ENCODE data around the gene SEC63. TPM values are rescaled to one million over a fixed set of nuclear protein-coding genes. Genes with fewer than 3 reads are reported as not detected.
A peak's percentile ranks its signal among the peaks of the same experiment; 100 is the strongest.

Gene SEC63
- total RNA-seq, 1 experiment from 2014 or later: 97.6 TPM

DNA sequence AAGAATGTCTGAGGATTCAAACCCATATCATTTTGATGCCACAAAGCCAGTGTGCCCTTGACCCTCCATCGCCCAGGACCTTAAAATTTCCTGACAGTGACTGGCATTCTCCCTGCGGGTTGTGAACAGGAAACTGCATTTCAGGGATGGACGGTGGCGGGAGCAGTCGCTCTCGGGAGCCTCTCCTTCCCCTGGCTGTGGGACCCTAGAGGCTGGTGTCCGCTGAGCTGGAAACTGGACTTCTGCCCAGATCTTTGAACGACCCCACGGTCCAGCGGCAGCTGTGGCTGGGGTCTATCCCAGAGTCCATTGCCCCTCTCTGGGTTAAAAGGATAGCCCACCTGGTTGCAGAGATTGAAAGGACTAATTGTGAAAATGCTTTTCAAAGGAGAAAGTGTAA is 1.4 kb upstream of the SEC63 start:
- Mint-ChIP-seq H3K27me3 (ENCODE audit: low read depth) (no peaks in the 10 kb centered on the region), H3K27ac (no peak overlapping the region), H3K4me3 (peak overlapping the region; percentile 97), H3K36me3 (peaks cover 14% of the 10 kb centered on the region), H3K4me1 (peaks cover 30% of the 10 kb centered on the region), H3K9me3 (peaks cover 7% of the 10 kb centered on the region)
- ChIA-PET CTCF (no interaction called here), POLR2A (no interaction called here)
- no peak for DNase-seq (ENCODE audit: low spot score)
- TF ChIP-seq ZNF423 (CRISPR knock-in tag; IDR thresholded peaks at IDR 0.05) (no peak), TP53 (CRISPR knock-in tag; IDR thresholded peaks at IDR 0.05) (no peak), ZNF396 (CRISPR knock-in tag; IDR thresholded peaks at IDR 0.05; ENCODE audit: borderline replicate concordance) (no peak), MXD4 (CRISPR knock-in tag; IDR thresholded peaks at IDR 0.05; ENCODE audit: borderline replicate concordance) (no peak), ZNF416 (CRISPR knock-in tag; IDR thresholded peaks at IDR 0.05) (no peak), ATF1 (CRISPR knock-in tag; IDR thresholded peaks at IDR 0.05) (no peak), RORB (CRISPR knock-in tag; IDR thresholded peaks at IDR 0.05) (no peak), JAZF1 (CRISPR knock-in tag; IDR thresholded peaks at IDR 0.05) (no peak), ESRRA (CRISPR knock-in tag; IDR thresholded peaks at IDR 0.05; ENCODE audit: borderline replicate concordance) (no peak), NFATC4 (CRISPR knock-in tag; IDR thresholded peaks at IDR 0.05) (no peak), SOX15 (CRISPR knock-in tag; IDR thresholded peaks at IDR 0.05) (no peak), GABPB1 (CRISPR knock-in tag; IDR thresholded peaks at IDR 0.05) (no peak)
- TF ChIP-seq, protein P1, sequence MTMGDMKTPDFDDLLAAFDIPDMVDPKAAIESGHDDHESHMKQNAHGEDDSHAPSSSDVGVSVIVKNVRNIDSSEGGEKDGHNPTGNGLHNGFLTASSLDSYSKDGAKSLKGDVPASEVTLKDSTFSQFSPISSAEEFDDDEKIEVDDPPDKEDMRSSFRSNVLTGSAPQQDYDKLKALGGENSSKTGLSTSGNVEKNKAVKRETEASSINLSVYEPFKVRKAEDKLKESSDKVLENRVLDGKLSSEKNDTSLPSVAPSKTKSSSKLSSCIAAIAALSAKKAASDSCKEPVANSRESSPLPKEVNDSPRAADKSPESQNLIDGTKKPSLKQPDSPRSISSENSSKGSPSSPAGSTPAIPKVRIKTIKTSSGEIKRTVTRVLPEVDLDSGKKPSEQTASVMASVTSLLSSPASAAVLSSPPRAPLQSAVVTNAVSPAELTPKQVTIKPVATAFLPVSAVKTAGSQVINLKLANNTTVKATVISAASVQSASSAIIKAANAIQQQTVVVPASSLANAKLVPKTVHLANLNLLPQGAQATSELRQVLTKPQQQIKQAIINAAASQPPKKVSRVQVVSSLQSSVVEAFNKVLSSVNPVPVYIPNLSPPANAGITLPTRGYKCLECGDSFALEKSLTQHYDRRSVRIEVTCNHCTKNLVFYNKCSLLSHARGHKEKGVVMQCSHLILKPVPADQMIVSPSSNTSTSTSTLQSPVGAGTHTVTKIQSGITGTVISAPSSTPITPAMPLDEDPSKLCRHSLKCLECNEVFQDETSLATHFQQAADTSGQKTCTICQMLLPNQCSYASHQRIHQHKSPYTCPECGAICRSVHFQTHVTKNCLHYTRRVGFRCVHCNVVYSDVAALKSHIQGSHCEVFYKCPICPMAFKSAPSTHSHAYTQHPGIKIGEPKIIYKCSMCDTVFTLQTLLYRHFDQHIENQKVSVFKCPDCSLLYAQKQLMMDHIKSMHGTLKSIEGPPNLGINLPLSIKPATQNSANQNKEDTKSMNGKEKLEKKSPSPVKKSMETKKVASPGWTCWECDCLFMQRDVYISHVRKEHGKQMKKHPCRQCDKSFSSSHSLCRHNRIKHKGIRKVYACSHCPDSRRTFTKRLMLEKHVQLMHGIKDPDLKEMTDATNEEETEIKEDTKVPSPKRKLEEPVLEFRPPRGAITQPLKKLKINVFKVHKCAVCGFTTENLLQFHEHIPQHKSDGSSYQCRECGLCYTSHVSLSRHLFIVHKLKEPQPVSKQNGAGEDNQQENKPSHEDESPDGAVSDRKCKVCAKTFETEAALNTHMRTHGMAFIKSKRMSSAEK (CRISPR knock-in tag; IDR thresholded peaks at IDR 0.05; ENCODE audit: borderline replicate concordance): no peak
- TF ChIP-seq, protein P2, sequence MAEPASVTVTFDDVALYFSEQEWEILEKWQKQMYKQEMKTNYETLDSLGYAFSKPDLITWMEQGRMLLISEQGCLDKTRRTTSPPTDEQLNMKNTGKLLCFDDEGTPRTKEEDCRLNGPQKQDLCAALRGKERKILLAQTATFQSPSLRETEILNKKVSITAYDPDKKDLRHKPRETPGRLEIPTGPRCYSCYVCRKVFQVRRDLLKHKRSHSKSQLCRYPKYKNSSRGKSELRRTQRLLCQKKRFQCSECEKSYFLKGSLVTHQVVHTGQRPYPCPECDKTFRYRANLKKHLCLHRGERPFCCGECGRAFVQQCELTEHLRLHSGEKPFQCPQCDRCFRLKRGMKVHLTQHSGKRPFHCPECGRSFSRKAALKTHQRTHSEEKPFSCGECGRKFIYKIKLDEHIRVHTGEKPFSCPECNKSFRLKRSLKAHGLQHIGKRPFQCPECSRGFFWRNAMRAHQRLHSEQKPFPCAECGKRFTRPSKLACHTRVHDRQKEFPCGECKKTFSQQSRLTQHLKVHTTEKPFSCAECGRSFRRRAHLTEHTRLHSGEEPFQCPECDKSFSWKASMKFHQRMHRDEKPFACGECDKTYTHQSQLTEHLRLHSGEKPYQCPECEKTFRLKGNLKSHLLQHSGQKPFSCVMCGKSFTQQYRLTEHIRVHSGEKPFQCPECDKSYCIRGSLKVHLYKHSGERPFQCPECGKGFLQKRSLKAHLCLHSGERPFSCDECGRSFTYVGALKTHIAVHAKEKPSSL (CRISPR knock-in tag; conservative IDR thresholded peaks at IDR 0.05): no peak
- TF ChIP-seq, protein P3, sequence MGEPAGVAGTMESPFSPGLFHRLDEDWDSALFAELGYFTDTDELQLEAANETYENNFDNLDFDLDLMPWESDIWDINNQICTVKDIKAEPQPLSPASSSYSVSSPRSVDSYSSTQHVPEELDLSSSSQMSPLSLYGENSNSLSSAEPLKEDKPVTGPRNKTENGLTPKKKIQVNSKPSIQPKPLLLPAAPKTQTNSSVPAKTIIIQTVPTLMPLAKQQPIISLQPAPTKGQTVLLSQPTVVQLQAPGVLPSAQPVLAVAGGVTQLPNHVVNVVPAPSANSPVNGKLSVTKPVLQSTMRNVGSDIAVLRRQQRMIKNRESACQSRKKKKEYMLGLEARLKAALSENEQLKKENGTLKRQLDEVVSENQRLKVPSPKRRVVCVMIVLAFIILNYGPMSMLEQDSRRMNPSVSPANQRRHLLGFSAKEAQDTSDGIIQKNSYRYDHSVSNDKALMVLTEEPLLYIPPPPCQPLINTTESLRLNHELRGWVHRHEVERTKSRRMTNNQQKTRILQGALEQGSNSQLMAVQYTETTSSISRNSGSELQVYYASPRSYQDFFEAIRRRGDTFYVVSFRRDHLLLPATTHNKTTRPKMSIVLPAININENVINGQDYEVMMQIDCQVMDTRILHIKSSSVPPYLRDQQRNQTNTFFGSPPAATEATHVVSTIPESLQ (CRISPR knock-in tag; IDR thresholded peaks at IDR 0.05): no peak
- TF ChIP-seq, protein P4, sequence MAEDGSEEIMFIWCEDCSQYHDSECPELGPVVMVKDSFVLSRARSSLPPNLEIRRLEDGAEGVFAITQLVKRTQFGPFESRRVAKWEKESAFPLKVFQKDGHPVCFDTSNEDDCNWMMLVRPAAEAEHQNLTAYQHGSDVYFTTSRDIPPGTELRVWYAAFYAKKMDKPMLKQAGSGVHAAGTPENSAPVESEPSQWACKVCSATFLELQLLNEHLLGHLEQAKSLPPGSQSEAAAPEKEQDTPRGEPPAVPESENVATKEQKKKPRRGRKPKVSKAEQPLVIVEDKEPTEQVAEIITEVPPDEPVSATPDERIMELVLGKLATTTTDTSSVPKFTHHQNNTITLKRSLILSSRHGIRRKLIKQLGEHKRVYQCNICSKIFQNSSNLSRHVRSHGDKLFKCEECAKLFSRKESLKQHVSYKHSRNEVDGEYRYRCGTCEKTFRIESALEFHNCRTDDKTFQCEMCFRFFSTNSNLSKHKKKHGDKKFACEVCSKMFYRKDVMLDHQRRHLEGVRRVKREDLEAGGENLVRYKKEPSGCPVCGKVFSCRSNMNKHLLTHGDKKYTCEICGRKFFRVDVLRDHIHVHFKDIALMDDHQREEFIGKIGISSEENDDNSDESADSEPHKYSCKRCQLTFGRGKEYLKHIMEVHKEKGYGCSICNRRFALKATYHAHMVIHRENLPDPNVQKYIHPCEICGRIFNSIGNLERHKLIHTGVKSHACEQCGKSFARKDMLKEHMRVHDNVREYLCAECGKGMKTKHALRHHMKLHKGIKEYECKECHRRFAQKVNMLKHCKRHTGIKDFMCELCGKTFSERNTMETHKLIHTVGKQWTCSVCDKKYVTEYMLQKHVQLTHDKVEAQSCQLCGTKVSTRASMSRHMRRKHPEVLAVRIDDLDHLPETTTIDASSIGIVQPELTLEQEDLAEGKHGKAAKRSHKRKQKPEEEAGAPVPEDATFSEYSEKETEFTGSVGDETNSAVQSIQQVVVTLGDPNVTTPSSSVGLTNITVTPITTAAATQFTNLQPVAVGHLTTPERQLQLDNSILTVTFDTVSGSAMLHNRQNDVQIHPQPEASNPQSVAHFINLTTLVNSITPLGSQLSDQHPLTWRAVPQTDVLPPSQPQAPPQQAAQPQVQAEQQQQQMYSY (CRISPR knock-in tag; IDR thresholded peaks at IDR 0.05): no peak
- TF ChIP-seq, protein P5, sequence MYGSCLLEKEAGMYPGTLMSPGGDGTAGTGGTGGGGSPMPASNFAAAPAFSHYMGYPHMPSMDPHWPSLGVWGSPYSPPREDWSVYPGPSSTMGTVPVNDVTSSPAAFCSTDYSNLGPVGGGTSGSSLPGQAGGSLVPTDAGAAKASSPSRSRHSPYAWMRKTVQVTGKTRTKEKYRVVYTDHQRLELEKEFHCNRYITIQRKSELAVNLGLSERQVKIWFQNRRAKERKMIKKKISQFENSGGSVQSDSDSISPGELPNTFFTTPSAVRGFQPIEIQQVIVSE (CRISPR knock-in tag; IDR thresholded peaks at IDR 0.05; ENCODE audit: borderline replicate concordance): no peak
- TF ChIP-seq, protein P6, sequence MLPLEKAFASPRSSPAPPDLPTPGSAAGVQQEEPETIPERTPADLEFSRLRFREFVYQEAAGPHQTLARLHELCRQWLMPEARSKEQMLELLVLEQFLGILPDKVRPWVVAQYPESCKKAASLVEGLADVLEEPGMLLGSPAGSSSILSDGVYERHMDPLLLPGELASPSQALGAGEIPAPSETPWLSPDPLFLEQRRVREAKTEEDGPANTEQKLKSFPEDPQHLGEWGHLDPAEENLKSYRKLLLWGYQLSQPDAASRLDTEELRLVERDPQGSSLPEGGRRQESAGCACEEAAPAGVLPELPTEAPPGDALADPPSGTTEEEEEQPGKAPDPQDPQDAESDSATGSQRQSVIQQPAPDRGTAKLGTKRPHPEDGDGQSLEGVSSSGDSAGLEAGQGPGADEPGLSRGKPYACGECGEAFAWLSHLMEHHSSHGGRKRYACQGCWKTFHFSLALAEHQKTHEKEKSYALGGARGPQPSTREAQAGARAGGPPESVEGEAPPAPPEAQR (CRISPR knock-in tag; IDR thresholded peaks at IDR 0.05): no peak
- TF ChIP-seq, protein P7, sequence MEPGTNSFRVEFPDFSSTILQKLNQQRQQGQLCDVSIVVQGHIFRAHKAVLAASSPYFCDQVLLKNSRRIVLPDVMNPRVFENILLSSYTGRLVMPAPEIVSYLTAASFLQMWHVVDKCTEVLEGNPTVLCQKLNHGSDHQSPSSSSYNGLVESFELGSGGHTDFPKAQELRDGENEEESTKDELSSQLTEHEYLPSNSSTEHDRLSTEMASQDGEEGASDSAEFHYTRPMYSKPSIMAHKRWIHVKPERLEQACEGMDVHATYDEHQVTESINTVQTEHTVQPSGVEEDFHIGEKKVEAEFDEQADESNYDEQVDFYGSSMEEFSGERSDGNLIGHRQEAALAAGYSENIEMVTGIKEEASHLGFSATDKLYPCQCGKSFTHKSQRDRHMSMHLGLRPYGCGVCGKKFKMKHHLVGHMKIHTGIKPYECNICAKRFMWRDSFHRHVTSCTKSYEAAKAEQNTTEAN (CRISPR knock-in tag; IDR thresholded peaks at IDR 0.05): no peak
- TF ChIP-seq, protein P8, sequence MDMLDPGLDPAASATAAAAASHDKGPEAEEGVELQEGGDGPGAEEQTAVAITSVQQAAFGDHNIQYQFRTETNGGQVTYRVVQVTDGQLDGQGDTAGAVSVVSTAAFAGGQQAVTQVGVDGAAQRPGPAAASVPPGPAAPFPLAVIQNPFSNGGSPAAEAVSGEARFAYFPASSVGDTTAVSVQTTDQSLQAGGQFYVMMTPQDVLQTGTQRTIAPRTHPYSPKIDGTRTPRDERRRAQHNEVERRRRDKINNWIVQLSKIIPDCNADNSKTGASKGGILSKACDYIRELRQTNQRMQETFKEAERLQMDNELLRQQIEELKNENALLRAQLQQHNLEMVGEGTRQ (CRISPR knock-in tag; IDR thresholded peaks at IDR 0.05): no peak
- ATAC-seq: no peak
